Measurements from ENCODE around the gene HNRNPL. TPM values are rescaled to one million over a fixed set of nuclear protein-coding genes. Genes with fewer than 3 reads are reported as not detected.

The HNRNPL gene
- total RNA-seq, 1 experiment from 2014 or later, result 443 TPM

GRCh38 chr19:38834104-38834490 is 15.7 kb downstream of the HNRNPL start:
- Histone ChIP-seq H3K27me3 (replicated peaks; ENCODE audit: control insufficient read depth, insufficient read depth, low read length) (no peaks in the 10 kb centered on the region), H3K9me3 (no peaks in the 10 kb centered on the region), H3K4me1 (peaks cover 36% of the 10 kb centered on the region), H3K36me3 (ENCODE audit: control insufficient read depth, insufficient read depth, low read length) (peaks cover 9% of the 10 kb centered on the region), H3K4me3 (ENCODE audit: low read depth, low read length) (no peak overlapping the region)
- DNase-seq, result no peak
- H3K4me1 Mint-ChIP-seq (ENCODE audit: low read depth, unreplicated experiment), result peaks cover 15% of the 10 kb centered on the region
- H3K27me3 Mint-ChIP-seq (ENCODE audit: insufficient read depth, unreplicated experiment), result no peaks in the 10 kb centered on the region
- peaks cover 96% of the 10 kb centered on the region for H3K36me3 Mint-ChIP-seq (ENCODE audit: insufficient read depth, unreplicated experiment)
- CTCF ChIA-PET, result interaction anchor here (1.1 kb wide), 1 partner anchor 96 kb away, joined by 5 read pairs; the partner anchor contains the start of genes MRPS12 and SARS2
- POLR2A ChIA-PET, result interaction anchor here (1.0 kb wide), 1 partner anchor 15 kb away, joined by 3 read pairs; no protein-coding TSS in a partner anchor
- no peak overlapping the region for H3K4me3 Mint-ChIP-seq (ENCODE audit: unreplicated experiment)
- intact Hi-C loops (cut with micrococcal nuclease; ENCODE audit: unreplicated experiment), result no loop called here
- no peak for TF ChIP-seq CTCF (IDR thresholded peaks at IDR 0.05; ENCODE audit: insufficient read depth in 1 of 2, low read depth in 1 of 2, low read length in 1 of 2, severe bottlenecking in 1 of 2, unreplicated experiment in 1 of 2)
- no peaks in the 10 kb centered on the region for H3K9me3 Mint-ChIP-seq (ENCODE audit: unreplicated experiment)
- no peak overlapping the region for H3K27ac Mint-ChIP-seq (ENCODE audit: unreplicated experiment)
- BruUV-seq (replicated peaks), result no TSS peak

GRCh38 chr19:38833092-38833425 is 16.7 kb downstream of the HNRNPL start:
- DNase-seq, result no peak
- H3K4me3 ChIP-seq (ENCODE audit: low read depth, low read length), result no peak overlapping the region
- intact Hi-C loops (cut with micrococcal nuclease; ENCODE audit: unreplicated experiment), result no loop called here
- BruUV-seq (replicated peaks), result no TSS peak
- ChIA-PET CTCF (interaction anchor here (1.1 kb wide), 1 partner anchor 97 kb away, joined by 5 read pairs; the partner anchor contains the start of genes MRPS12 and SARS2), POLR2A (interaction anchor here (0.5 to 3.1 kb wide), 2 partner anchors 16 to 1373 kb away, joined by 3 to 33 read pairs; no protein-coding TSS in a partner anchor)
- H3K4me1 ChIP-seq, result peaks cover 33% of the 10 kb centered on the region
- H3K9me3 ChIP-seq, result no peaks in the 10 kb centered on the region
- Mint-ChIP-seq H3K4me1 (ENCODE audit: low read depth, unreplicated experiment) (peaks cover 14% of the 10 kb centered on the region), H3K27me3 (ENCODE audit: insufficient read depth, unreplicated experiment) (no peaks in the 10 kb centered on the region), H3K9me3 (ENCODE audit: unreplicated experiment) (no peaks in the 10 kb centered on the region), H3K27ac (ENCODE audit: unreplicated experiment) (peak overlapping the region; percentile 97), H3K36me3 (ENCODE audit: insufficient read depth, unreplicated experiment) (peaks cover 96% of the 10 kb centered on the region), H3K4me3 (ENCODE audit: unreplicated experiment) (no peak overlapping the region)
- no peak for TF ChIP-seq CTCF (IDR thresholded peaks at IDR 0.05; ENCODE audit: insufficient read depth in 1 of 2, low read depth in 1 of 2, low read length in 1 of 2, severe bottlenecking in 1 of 2, unreplicated experiment in 1 of 2)
- no peaks in the 10 kb centered on the region for H3K27me3 ChIP-seq (replicated peaks; ENCODE audit: control insufficient read depth, insufficient read depth, low read length)
- peaks cover 9% of the 10 kb centered on the region for H3K36me3 ChIP-seq (ENCODE audit: control insufficient read depth, insufficient read depth, low read length)

GRCh38 chr19:38831142-38831605 is 18.6 kb downstream of the HNRNPL start:
- intact Hi-C loops (cut with micrococcal nuclease; ENCODE audit: unreplicated experiment), result loop anchor here (1.0 to 2.0 kb wide), 2 partner anchors 32 to 100 kb away; partner anchors contain the start of genes MRPS12 and SARS2
- BruUV-seq (replicated peaks), result TSS peak; percentile 66
- DNase-seq, result peak; percentile 91 to 96

More at GRCh38 chr19:38831142-38831605, 18.6 kb downstream of the HNRNPL start:
- H3K27ac Mint-ChIP-seq (ENCODE audit: unreplicated experiment), result peak overlapping the region; percentile 97
- H3K27me3 Mint-ChIP-seq (ENCODE audit: insufficient read depth, unreplicated experiment), result no peaks in the 10 kb centered on the region
- POLR2A ChIA-PET, result interaction anchor here (0.5 to 3.1 kb wide), 12 partner anchors 9 to 428 kb away, joined by 3 to 33 read pairs (median 4); partner anchors contain the start of genes FAM98C, MRPS12, NFKBIB and SARS2
- peak overlapping the region; percentile 71 for H3K4me3 Mint-ChIP-seq (ENCODE audit: unreplicated experiment)
- Histone ChIP-seq H3K4me3 (ENCODE audit: low read depth, low read length) (peak overlapping the region; percentile 72), H3K36me3 (ENCODE audit: control insufficient read depth, insufficient read depth, low read length) (peaks cover 1% of the 10 kb centered on the region; the same call in 1 of the 2 replicates), H3K4me1 (peaks cover 22% of the 10 kb centered on the region), H3K9me3 (no peaks in the 10 kb centered on the region), H3K27me3 (replicated peaks; ENCODE audit: control insufficient read depth, insufficient read depth, low read length) (no peaks in the 10 kb centered on the region)
- H3K9me3 Mint-ChIP-seq (ENCODE audit: unreplicated experiment), result no peaks in the 10 kb centered on the region
- CTCF ChIA-PET, result interaction anchor here (1.0 to 1.8 kb wide), 3 partner anchors 12 to 197 kb away, joined by 3 to 8 read pairs (median 4); partner anchors contain the start of genes MRPS12 and SARS2
- no peak for TF ChIP-seq CTCF (IDR thresholded peaks at IDR 0.05; ENCODE audit: insufficient read depth in 1 of 2, low read depth in 1 of 2, low read length in 1 of 2, severe bottlenecking in 1 of 2, unreplicated experiment in 1 of 2)
- peaks cover 13% of the 10 kb centered on the region for H3K4me1 Mint-ChIP-seq (ENCODE audit: low read depth, unreplicated experiment)
- peaks cover 95% of the 10 kb centered on the region for H3K36me3 Mint-ChIP-seq (ENCODE audit: insufficient read depth, unreplicated experiment)

Data from Caco-2 (cell line).